HG03520 (cell line): Measurements from ENCODE around the gene VIT.

Experiments used
- ATAC-seq: cut with Tn5 transposase; IDR thresholded peaks from one replicate; pipeline ENCODE4 v1.9.1; 2021; ENCODE audit warnings: mild to moderate bottlenecking, moderate library complexity; ENCODE audit not compliant: unreplicated experiment

Gene VIT

GRCh38 chr2:36708041-36708741 is 11.7 kb downstream of the VIT start:
- ATAC-seq = no peak

DNA sequence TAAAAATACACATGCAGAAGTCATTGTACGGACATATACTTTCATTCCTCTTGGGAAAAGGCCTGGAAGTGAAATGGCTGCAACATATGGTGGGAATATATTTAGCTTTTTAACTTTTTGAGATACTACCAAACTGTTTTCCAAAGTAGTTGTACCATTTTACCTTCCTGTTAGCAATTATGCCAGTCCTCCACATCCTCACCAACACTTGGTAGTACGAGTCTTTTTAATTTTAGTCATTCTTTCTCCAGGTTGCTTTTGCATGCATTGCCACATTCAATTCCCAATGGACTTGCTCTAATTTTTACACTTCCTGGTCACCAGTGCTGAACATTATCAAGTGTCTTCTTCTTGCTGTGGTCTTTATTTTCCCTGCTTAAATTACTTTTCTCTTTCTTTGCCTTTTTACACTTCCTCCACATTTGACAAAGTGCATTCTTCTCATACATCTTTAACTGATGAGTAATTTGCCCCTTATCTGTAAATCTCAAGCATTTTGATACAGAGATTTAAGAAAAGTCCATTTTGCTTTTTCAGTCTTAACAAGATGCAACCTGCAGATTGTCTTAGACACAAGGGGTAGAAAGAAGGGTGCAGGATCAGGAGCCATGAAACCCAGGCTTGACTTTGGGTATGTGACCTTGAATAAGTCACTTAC is 14.5 kb downstream of the VIT start:
- no peak for ATAC-seq

- ATAC-seq = no peak
These were observed 15.3 kb downstream of the VIT start for GRCh38 chr2:36711741-36712314.

DNA sequence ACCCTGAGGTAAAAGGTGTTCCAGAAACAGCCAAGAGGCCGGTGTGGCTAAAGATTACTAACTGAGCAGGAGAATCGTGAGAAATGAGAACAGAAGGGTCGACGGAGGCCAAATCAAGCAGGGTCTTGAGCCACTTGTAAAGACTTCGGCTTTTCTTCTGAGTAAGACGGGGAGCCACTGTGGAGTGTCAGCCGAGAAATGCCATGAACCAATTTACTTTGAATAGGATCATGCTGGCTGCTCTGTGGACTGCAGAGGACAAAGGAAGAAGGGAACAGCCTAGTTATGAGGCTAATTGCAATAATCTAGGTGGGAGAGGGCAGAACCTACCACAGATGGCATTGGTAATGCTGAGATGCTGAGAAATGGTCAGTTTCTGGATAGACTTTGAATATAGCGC is 16.8 kb downstream of the VIT start:
- ATAC-seq = no peak

DNA sequence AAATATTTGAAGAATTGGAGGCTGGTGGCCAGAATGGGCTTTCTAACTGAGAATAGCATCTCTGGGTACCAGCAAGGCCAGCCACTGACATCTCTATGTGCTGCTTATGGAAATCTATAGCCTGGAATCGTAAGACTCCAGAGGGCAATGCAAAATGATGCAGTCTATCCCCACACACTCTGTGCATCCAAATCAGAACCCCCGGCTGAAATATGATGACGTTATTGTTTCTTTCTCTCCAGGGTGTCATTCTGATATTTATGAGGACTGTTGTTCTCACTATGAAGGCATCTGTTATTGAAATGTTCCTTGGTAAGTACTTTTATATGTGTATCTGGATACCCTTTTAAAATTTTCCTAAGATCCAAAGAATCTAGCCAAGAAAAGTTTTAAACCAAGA is 19.6 kb downstream of the VIT start:
- ATAC-seq = no peak

- ATAC-seq = no peak
These were observed 21.2 kb downstream of the VIT start for GRCh38 chr2:36717603-36718266.

DNA sequence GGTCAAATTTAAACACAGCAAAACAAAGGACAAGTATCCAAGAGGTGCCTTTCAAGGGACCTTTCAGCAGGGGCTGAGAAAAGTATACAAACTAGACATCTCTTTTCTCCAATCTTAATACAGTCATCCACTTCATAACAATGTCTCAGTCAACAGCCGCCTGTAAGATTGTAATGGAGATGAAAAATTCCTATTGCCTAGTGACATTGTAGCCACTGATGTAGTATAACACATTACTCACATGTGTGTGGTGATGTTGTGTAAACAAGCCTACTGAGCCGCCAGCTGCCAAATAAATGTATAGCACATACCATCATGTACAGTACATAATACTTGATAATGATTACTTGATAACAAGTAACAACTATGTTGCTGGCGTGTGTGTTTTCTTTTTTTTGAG is 31.0 kb downstream of the VIT start:
- no peak for ATAC-seq

DNA sequence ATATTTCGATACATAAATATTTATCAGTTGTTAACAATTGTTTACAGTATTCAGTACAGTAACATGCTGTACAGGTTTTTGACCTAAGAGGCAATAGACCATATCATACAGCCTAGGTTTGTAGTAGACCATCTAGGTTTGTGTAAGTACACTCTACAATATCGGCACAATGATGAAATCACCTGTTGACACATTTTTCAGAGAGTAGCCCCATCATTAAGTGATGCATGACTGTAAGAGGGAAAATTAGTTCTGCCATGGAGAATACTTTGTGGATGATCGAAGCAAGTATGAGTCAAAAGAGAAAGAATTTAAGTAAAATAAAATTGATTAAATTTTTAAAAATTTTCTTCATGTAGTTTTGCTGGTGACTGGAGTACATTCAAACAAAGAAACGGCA is 32.6 kb downstream of the VIT start:
- no peak for ATAC-seq

GRCh38 chr2:36731941-36732672 is 35.6 kb downstream of the VIT start:
- ATAC-seq = no peak

- no peak for ATAC-seq
These were observed 36.1 kb downstream of the VIT start for GRCh38 chr2:36732673-36733036.

DNA sequence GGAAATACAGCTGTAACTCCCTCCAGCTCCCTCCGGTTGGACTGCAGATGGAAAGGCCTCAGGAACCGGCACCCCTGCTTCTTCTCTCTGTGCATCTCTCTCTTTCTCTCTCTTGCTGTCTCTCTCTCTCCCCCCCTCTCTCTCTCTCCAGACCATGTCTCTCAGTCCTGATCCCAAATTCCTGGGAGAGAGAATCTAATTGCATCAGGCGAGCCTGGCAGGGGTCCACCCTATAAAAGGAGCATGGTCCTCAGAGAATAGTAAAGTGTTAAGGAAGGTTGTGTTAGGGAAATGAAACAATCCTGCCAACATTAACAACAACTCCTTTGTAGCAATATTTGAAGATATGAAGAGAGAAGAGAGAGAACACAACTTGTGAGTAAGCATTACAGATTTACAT is 36.7 kb downstream of the VIT start:
- ATAC-seq = no peak

GRCh38 chr2:36734304-36734703 is 37.8 kb downstream of the VIT start:
- ATAC-seq = no peak

DNA sequence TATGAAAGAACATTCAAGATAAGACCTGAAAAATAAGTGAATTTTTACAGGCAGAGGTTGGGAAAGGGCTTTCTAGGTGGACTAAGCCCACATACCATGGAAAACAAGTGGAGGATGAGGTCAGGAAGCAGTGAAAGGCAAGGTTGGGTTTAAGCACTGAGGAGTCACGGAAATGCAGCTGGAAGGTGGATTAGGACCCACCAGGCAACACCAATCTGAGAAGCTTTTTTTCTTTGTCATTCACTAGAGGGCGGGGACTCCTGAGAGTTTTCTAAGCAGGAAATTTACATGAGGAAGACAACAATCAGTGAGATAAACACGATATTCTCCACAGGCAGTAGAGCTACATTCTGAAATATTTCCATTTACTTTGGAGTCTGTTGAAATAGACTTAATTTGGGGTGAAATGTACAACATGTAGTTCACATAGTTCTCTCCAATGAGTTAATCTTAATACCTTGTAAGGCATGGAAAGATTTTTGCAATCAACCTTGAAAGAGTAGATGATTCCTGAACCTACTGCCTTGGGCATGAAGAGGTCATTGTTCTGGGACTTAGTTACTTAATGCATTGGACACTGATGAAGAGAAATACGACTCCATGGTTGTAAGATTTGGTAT is 40.7 kb downstream of the VIT start:
- ATAC-seq = no peak

DNA sequence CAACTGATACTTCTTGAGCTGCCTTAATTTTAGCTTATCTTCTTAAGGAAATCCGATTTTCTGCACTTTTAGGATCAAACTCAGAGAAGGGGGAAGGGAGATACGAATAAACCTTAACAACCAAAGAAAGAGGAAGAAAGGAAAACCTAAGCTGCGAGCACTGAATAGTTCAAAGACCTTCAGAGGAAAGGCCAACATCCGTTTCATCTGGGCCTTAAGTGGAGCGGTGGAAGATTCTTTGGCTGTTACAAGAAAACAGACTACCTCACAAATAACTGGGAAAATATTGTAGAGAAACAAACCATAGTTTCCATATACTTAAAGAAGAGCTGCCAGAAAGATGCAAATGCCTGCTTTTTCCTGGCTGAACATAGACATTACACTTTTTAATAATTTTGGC is 43.6 kb downstream of the VIT start:
- ATAC-seq = no peak

DNA sequence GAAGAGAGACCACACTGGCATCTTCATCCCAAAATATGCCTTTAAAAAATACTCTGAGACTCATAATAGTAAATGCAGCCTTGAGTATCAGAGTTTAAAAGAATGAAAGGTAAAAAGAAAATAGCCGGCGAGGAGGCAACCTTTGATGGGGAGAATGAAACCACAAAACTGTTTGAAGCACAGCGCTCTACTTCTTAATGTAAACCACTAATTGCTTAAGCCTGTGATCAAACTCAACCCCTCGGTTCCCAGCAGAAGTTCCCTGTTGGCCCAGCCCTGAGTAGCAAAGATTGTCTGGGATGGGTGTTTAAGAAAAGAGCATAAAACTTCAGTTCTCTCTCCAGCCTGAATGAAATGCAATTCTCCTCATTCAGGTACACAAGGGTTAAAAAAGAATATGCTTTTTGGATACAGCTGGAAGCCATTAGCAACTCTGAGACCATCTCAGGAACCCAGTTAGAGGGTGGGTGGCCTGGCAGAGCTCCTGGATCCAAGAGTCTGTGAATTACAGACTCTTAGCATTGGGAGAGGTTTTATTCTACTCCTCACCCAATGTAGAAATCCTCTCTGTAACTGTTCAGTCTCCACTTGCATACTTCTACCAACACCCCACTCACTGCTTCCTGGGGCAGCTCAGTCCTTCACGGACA is 44.8 kb downstream of the VIT start:
- ATAC-seq = no peak

- ATAC-seq = no peak
These were observed 47.4 kb downstream of the VIT start for GRCh38 chr2:36743954-36744353.

GRCh38 chr2:36748166-36748565 is 51.7 kb downstream of the VIT start:
- no peak for ATAC-seq

GRCh38 chr2:36750101-36750500 is 53.6 kb downstream of the VIT start:
- ATAC-seq = no peak

DNA sequence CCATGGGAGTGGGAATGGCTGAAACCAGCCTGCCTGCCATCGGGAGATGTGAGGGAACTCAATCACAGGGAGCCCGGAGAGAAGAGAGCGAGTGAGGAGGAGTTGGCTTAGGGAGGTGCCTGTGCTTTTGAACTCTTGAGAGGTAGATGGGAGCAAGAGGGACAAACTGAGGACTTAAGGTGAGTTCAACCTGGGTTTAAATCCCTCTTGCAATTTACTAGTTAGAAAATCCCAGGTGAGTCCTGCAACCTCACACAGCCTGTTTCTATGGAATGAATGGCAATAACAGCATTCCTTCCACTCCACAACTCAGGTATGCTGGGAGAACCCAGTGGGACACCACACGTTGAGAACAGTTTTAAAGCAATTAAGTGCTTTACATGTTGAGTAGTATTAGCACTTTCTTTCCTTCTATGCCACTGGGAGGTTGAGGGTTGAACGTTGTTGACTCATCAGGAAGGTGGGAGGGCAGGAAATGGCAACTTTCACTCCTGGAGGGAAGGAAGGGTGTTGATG is 57.3 kb downstream of the VIT start:
- no peak for ATAC-seq

DNA sequence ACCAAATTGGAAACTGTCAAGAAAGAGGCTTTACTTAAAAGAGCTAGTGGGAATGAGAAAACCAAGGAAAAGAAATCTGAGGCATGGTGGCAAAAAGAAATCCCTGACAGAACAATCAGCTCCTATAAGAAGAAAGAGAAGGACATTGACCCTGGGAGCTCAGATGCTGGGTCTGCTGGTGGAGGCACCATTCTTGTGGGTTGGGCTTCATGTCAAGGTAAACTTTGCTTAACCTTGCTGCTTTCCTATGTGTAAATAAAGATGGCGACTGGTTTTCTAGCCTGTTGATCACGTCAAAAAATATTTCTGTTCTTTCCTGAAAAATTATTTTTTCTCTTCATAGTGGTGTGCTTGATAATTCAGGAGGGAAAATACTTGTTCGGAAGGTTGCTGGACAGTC is 58.1 kb downstream of the VIT start:
- ATAC-seq = no peak
